Panc1 (cell line): Measurements from ENCODE around the gene ARID5A. TPM values are rescaled to one million over a fixed set of nuclear protein-coding genes. Genes with fewer than 3 reads are reported as not detected.
A peak's percentile ranks its signal among the peaks of the same experiment; 100 is the strongest.

Experiments used
- ATAC-seq: fragments of 200-7000 bp; cut with Tn5 transposase; 2 replicates; pipeline ENCODE4 v1.9.1; 2020; ENCODE audit warnings: mild to moderate bottlenecking, moderate library complexity
- BruUV-seq: library from RNA; stranded (reverse); fragments of 400-500 nt; replicated peaks from 2 replicates; lab custom pipeline; 2021; lab: Mats Ljungman, UMichigan
- CTCF ChIA-PET: fragments of 300-600 bp; sonication (Branson Sonifier 250); formaldehyde crosslinking; loops from one replicate; lab custom pipeline; 2022; ENCODE audit warnings: antibody characterized with exemption; lab: Charles Lee
- POLR2A ChIA-PET: fragments of 300-600 bp; sonication (Branson Sonifier 250); formaldehyde crosslinking; loops from one replicate; lab custom pipeline; 2022; ENCODE audit warnings: antibody characterized with exemption; lab: Charles Lee
- DNase-seq: peaks from one replicate; pipeline ENCODE4 v3.0.0-alpha.2; 2010; ENCODE audit warnings: low read depth, low spot score
- H3K27ac ChIP-seq: 2 replicates; pipeline ENCODE4 v1.5.1; 2011; ENCODE audit warnings: mild to moderate bottlenecking, low read length, inconsistent platforms
- H3K27me3 ChIP-seq: fragments of 200-500 bp; sonication (Bioruptor generic); 2 replicates; pipeline ENCODE4 v1.6.0; 2014; ENCODE audit warnings: low read length, inconsistent platforms; ENCODE audit not compliant: control insufficient read depth, insufficient read depth
- H3K36me3 ChIP-seq: fragments of 200-500 bp; sonication (Bioruptor generic); 2 replicates; pipeline ENCODE4 v1.5.1; 2014; ENCODE audit warnings: inconsistent platforms, mild to moderate bottlenecking, low read length, moderate library complexity; ENCODE audit not compliant: control insufficient read depth, insufficient read depth
- H3K4me1 ChIP-seq: 2 replicates; pipeline ENCODE4 v1.5.1; 2011; ENCODE audit warnings: inconsistent platforms, mild to moderate bottlenecking, low read length, moderate library complexity; ENCODE audit not compliant: control insufficient read depth, insufficient read depth
- H3K4me3 ChIP-seq, 2 experiments: 2 replicates each; pipeline ENCODE4 v1.5.1; 2011 to 2012; ENCODE audit warnings: low read depth in 2 of 2, low read length in 2 of 2, mild to moderate bottlenecking in 2 of 2, inconsistent platforms in 1 of 2, moderate library complexity in 1 of 2
- H3K9me3 ChIP-seq: fragments of 200-500 bp; sonication (Bioruptor generic); 2 replicates; pipeline ENCODE4 v1.5.1; 2014; ENCODE audit warnings: low read depth, mild to moderate bottlenecking, inconsistent platforms, low read length, moderate library complexity; ENCODE audit not compliant: control insufficient read depth, insufficient read depth
- CTCF ChIP-seq: fragments of 450-650 bp; IDR thresholded peaks from 2 replicates; pipeline ENCODE4 v1.5.1; 2017; ENCODE audit warnings: mild to moderate bottlenecking
- POLR2AphosphoS5 ChIP-seq: IDR thresholded peaks from 2 replicates; pipeline ENCODE4 v1.6.1; 2012; ENCODE audit warnings: mild to moderate bottlenecking, low read depth, low read length, moderate library complexity
- REST ChIP-seq, 2 experiments: IDR thresholded peaks; 2 replicates each; pipeline ENCODE4 v1.6.1; 2011 to 2012; ENCODE audit warnings: low read depth in 2 of 2, control low read depth in 1 of 2, low read length in 1 of 2, mild to moderate bottlenecking in 1 of 2, moderate library complexity in 1 of 2; ENCODE audit not compliant: insufficient read depth in 1 of 2
- SIN3A ChIP-seq: IDR thresholded peaks from 2 replicates; pipeline ENCODE4 v1.6.1; 2012; ENCODE audit warnings: low read depth, mild to moderate bottlenecking, low read length, moderate library complexity, borderline replicate concordance; ENCODE audit not compliant: insufficient read depth
- TCF7L2 ChIP-seq: IDR thresholded peaks from 2 replicates; pipeline ENCODE4 v1.6.1; 2011; ENCODE audit warnings: mild to moderate bottlenecking, low read depth, low read length, inconsistent platforms
- in situ Hi-C: cut with HindIII; loops from 2 replicates; pipeline ENCODE4 v1.10.0; 2016; ENCODE audit warnings: low sequenced_read_pairs, low pct_unique_long_range_greater_than_20kb
- intact Hi-C: fragments of 100-400 bp; cut with micrococcal nuclease; formaldehyde crosslinking; loops from one replicate; pipeline ENCODE4 v1.10.0; 2022; ENCODE audit not compliant: unreplicated experiment
- total RNA-seq: library from RNA; stranded (reverse); gene quantifications from one replicate; pipeline ENCODE4 v1.2.1, GENCODE V29; 2021; ENCODE audit not compliant: unreplicated experiment

The ARID5A gene
- total RNA-seq, 1 experiment from 2014 or later: 19.3 TPM

DNA sequence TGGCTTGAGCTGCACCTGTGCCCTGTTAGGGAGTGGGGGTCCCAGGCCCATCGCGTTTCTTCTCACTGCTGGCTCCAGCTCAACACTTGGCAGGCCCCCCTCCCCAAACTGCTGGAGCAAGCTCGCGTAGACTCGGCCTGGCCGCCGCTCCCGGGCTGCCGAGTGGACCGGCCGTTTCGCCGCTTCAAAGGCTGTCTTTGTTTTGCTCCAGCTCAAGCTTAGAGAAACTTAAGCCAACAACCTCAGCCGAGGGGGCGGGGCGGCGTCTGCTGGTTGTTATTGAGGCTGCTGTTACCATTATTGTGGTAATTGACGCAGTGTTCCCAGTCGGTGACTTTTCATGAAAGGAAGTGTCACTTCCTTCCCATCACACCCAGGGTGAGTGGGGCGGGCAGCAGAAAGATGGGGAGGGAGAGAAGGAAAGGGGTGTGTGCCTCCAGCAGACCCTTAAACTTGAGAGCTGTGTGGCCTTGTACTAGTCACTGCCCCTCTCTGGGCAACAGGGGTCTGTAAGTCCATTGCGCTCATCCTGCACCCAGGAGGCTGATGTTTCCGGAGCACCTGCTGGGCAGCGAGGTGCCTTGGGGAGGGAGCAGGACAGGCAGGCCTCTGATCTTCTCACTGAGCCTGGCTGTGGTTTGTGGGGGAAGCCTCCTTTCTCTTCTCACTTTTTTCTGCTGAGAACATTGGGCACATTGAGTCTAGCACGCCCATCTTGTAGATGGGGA lies 2.1 kb downstream of the ARID5A start:
- no peak for ATAC-seq
- TF ChIP-seq REST (IDR thresholded peaks at IDR 0.05; ENCODE audit: insufficient read depth in 1 of 2, low read depth in 2 of 2, low read length in 1 of 2): no peak
- no peak for TF ChIP-seq POLR2AphosphoS5
- TF ChIP-seq SIN3A: no peak
- TF ChIP-seq CTCF: no peak
- TF ChIP-seq TCF7L2: no peak
- peaks cover 57% of the 10 kb centered on the region for H3K4me1 ChIP-seq
- no peak for DNase-seq
- no peaks in the 10 kb centered on the region for H3K9me3 ChIP-seq
- no peaks in the 10 kb centered on the region for H3K36me3 ChIP-seq
- no TSS peak for BruUV-seq
- intact Hi-C loops: no loop called here
- CTCF ChIA-PET: interaction anchor here (0.6 to 1.1 kb wide), 3 partner anchors 9 to 16 kb away, joined by 3 to 4 read pairs (median 3); no protein-coding TSS in a partner anchor
- no peaks in the 10 kb centered on the region for H3K27me3 ChIP-seq
- POLR2A ChIA-PET: interaction anchor here (0.5 kb wide), 1 partner anchor 268 kb away, joined by 6 read pairs; no protein-coding TSS in a partner anchor
- peak overlapping the region; percentile 65 for H3K27ac ChIP-seq
- in situ Hi-C loops: no loop called here
- peak overlapping the region; percentile 57 to 67 for H3K4me3 ChIP-seq

DNA sequence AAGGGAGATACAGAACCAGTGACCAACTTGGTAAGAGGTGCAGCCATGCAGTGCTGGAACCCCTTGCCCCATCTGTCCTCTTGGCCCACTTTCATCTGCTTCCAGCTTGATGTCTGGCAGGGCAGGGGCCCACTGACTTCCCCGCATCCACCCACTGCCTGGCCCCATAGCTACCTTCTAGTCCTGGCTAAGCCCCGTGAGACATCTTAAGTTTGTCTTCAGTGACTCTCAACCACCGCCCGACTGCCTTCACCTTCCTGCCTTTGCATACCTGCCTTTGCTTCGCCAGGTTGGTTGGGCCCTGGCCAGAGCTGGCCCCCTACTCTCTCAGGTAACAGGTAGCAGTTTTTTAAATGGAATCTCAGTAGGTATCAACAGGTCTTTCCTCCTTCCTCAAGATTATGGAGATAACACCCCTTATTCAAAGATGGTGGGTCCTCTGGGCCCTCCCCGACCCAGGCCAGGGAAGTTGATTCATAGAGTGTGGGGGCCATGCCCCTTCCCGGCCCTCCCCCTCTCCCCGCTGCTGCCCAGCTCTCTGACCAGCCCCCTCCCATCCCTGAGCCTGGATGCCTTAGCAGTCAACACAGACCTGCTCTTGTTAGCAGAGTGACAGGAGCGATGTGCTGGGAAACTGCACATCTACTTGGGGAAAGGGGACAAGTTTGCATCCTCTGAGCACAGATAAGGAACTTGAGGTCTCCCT lies 2.8 kb downstream of the ARID5A start:
- peak overlapping the region; percentile 65 for H3K27ac ChIP-seq
- TF ChIP-seq TCF7L2: no peak
- TF ChIP-seq SIN3A: no peak
- no peak for TF ChIP-seq REST (IDR thresholded peaks at IDR 0.05; ENCODE audit: insufficient read depth in 1 of 2, low read depth in 2 of 2, low read length in 1 of 2)
- no peak for TF ChIP-seq POLR2AphosphoS5
- TF ChIP-seq CTCF: no peak

More for the DNA sequence above, 2.8 kb downstream of the ARID5A start:
- ATAC-seq (no peak), DNase-seq (no peak)
- Histone ChIP-seq H3K4me1 (peaks cover 50% of the 10 kb centered on the region), H3K36me3 (no peaks in the 10 kb centered on the region), H3K27me3 (no peaks in the 10 kb centered on the region), H3K9me3 (no peaks in the 10 kb centered on the region), H3K4me3 (peak overlapping the region in 1 of 2 experiments; percentile 67; a peak in 2 of 4 replicates)
- in situ Hi-C loops: no loop called here
- ChIA-PET POLR2A (no interaction called here), CTCF (interaction anchor here (0.6 to 1.1 kb wide), 3 partner anchors 8 to 214 kb away, joined by 3 to 5 read pairs (median 4); no protein-coding TSS in a partner anchor)
- BruUV-seq: no TSS peak
- intact Hi-C loops: no loop called here
